ENCODE data around the gene NANOS3.
A peak's percentile ranks its signal among the peaks of the same experiment; 100 is the strongest.
"Not testable (repeated sequence)": the region's sequence is repeated elsewhere in the genome, so short reads cannot be mapped to it uniquely, and the experiment has no call there.

Gene NANOS3

DNA sequence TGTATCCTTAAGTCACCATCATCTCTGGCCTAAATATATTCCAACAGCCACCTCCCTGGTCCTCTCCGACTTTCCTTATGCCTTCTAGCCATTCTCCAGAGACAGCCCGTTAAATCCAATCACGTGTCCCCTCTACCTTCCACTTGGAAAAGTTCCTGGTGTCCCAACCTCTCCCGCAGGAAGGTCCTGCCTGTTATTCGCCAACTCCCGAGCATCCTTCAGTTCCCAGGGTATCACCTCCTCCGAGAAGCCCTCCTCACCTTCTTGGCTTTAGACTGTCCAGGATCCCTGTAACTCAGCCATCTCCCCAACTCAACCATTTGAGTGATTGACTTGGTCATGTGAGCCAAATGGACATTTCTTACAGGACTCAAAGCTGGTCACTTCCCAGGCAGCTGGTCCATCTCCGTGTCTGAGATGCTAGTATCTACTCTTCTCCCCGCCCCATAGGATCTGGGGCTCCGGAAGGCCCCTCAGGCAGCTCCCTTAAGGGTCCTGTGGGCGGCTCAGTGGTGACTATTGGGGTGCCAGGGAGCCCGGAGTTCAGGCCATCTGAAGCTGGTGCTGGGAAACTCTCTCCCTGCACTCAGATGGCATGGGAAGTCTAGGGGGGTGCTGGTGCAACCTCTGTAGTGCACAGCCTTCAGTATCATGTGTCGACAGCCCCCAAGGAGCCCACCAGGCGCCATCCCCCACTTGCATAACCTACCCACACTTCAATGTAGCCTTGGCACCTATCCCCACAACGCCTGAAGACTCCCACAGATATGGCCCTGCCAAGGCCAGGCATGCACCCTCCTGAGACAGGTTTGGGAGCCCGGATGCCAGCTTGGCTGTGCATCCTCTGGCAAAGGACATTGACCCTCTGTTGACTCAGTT lies 27.9 kb upstream of the NANOS3 start:
- DNase-seq (ENCODE audit: low read depth): no peak
- H3K4me3 ChIP-seq (ENCODE audit: control insufficient read depth, low read depth, low read length): no peak overlapping the region
- TF ChIP-seq CTCF (IDR thresholded peaks at IDR 0.05; ENCODE audit: control insufficient read depth, insufficient read depth, low read depth, low read length, missing control alignments): no peak

- TF ChIP-seq CTCF (IDR thresholded peaks at IDR 0.05; ENCODE audit: control insufficient read depth, insufficient read depth, low read depth, low read length, missing control alignments): no peak
- H3K4me3 ChIP-seq (ENCODE audit: control insufficient read depth, low read depth, low read length): peak overlapping the region; percentile 32
- DNase-seq (ENCODE audit: low read depth): no peak
Observed at GRCh38 chr19:13849991-13850909, 26.7 kb upstream of the NANOS3 start.

- no peak for TF ChIP-seq CTCF (IDR thresholded peaks at IDR 0.05; ENCODE audit: control insufficient read depth, insufficient read depth, low read depth, low read length, missing control alignments)
- peak overlapping the region; percentile 32 for H3K4me3 ChIP-seq (ENCODE audit: control insufficient read depth, low read depth, low read length)
- DNase-seq (ENCODE audit: low read depth): no peak
Observed at GRCh38 chr19:13850910-13851733, 25.8 kb upstream of the NANOS3 start.

DNA sequence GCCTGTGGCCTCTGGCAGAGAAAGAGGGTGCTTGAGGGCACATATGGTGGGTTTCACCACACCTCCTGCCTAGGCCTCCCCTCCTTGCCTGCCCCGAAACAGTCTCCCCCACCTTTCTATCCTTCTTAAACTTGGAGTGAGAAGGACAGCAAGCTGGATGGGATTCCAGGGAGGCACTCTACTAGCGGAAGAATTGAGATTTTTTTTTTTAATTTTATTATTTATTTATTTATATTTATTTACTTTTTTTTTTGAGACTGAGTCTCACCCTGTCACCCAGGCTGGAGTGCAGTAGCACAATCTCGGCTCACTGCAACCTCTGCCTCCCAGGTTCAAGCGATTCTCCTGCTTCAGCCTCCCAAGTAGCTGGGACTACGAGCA lies 25.2 kb upstream of the NANOS3 start:
- peak overlapping the region; percentile 10 for H3K4me3 ChIP-seq (ENCODE audit: control insufficient read depth, low read depth, low read length)
- not testable (repeated sequence) for DNase-seq (ENCODE audit: low read depth)

GRCh38 chr19:13852171-13852707 lies 24.7 kb upstream of the NANOS3 start:
- not testable (repeated sequence) for H3K4me3 ChIP-seq (ENCODE audit: control insufficient read depth, low read depth, low read length); DNase-seq (ENCODE audit: low read depth)

DNA sequence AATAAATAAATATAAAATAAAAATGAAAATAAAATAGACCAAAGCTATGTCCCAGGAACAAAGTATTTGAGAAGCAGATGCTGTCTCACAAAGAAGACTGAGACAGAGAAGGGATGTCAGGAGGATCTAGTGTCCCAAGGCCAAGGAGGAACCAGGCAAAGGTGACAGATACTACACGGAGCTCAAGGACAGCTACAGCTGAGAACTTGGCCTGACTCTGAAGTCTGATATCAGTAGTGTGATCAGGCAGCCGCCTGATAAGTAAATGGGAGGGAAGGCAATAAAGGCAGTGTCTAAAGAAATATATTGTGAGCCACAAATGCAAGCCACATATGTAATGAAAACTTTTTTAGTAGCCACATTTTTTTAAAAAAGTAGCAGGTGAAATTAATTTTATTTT lies 20.4 kb upstream of the NANOS3 start:
- H3K4me3 ChIP-seq (ENCODE audit: control insufficient read depth, low read depth, low read length): no peak overlapping the region
- no peak for TF ChIP-seq CTCF (IDR thresholded peaks at IDR 0.05; ENCODE audit: control insufficient read depth, insufficient read depth, low read depth, low read length, missing control alignments)
- no peak for DNase-seq (ENCODE audit: low read depth)

GRCh38 chr19:13859361-13859880 lies 17.5 kb upstream of the NANOS3 start:
- H3K4me3 ChIP-seq (ENCODE audit: control insufficient read depth, low read depth, low read length): no peak overlapping the region
- no peak for TF ChIP-seq CTCF (IDR thresholded peaks at IDR 0.05; ENCODE audit: control insufficient read depth, insufficient read depth, low read depth, low read length, missing control alignments)
- no peak for DNase-seq (ENCODE audit: low read depth)

Measured in AG09309 (cell line).